ENCODE results near the gene GMPPA.

DNA sequence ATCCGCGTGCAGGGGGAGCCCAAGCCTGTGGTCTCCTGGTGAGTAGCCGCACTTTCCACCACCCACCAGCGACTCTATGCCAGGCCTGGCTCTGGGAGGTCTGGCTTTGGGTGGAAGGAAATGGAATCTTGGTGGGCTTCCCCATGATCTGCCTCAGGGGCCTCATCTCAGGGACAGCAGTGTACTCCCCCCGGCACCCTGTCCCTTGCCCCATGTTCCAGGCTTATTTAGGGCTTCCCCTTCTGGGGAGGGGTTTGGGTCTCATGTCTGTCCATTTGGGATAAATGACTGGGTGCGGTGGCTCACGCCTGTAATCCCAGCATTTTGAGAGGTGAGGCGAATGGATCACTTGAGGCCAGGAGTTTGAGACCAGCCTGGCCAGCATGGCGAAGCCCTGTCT is 36.3 kb upstream of the GMPPA start:
- no peak for TF ChIP-seq POLR2A (IDR thresholded peaks at IDR 0.05)
- TF ChIP-seq, protein P1, sequence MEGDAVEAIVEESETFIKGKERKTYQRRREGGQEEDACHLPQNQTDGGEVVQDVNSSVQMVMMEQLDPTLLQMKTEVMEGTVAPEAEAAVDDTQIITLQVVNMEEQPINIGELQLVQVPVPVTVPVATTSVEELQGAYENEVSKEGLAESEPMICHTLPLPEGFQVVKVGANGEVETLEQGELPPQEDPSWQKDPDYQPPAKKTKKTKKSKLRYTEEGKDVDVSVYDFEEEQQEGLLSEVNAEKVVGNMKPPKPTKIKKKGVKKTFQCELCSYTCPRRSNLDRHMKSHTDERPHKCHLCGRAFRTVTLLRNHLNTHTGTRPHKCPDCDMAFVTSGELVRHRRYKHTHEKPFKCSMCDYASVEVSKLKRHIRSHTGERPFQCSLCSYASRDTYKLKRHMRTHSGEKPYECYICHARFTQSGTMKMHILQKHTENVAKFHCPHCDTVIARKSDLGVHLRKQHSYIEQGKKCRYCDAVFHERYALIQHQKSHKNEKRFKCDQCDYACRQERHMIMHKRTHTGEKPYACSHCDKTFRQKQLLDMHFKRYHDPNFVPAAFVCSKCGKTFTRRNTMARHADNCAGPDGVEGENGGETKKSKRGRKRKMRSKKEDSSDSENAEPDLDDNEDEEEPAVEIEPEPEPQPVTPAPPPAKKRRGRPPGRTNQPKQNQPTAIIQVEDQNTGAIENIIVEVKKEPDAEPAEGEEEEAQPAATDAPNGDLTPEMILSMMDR (IDR thresholded peaks at IDR 0.05), result no peak
- TF ChIP-seq EP300 (IDR thresholded peaks at IDR 0.05), result no peak
